Vagina (tissue), 2 donors: ENCODE results near the gene B3GNT4. TPM values are rescaled to one million over a fixed set of nuclear protein-coding genes. Genes with fewer than 3 reads are reported as not detected.

Experiments used
- DNase-seq, 2 donors: peaks; one replicate each; pipeline ENCODE4 v3.0.0-alpha.2; 2017; ENCODE audit errors: extremely low spot score in 2 of 2
- H3K27ac ChIP-seq: fragments of 200-600 bp; sonication (generic); one replicate; pipeline ENCODE4 v1.5.1; 2019
- H3K27me3 ChIP-seq: fragments of 200-600 bp; sonication (generic); one replicate; pipeline ENCODE4 v1.5.1; 2019
- H3K36me3 ChIP-seq, 2 donors: fragments of 200-600 bp; sonication (generic); one replicate each; pipeline ENCODE4 v1.5.1; 2017 to 2019
- H3K4me1 ChIP-seq: fragments of 200-600 bp; sonication (generic); one replicate; pipeline ENCODE4 v1.5.1; 2019
- H3K4me3 ChIP-seq, 2 donors: fragments of 200-600 bp; sonication (generic); 1 replicate in 1 of 2; 2 replicates in 1 of 2; pipeline ENCODE4 v1.5.1; 2016 to 2019
- H3K9me3 ChIP-seq: fragments of 200-600 bp; sonication (generic); one replicate; pipeline ENCODE4 v1.5.1; 2019
- POLR2A ChIP-seq, 2 donors: fragments of 450-650 bp; IDR thresholded peaks; one replicate each; pipeline ENCODE4 v1.6.1; 2017; ENCODE audit warnings: antibody characterized with exemption in 2 of 2, mild to moderate bottlenecking in 2 of 2, moderate library complexity in 2 of 2
- POLR2AphosphoS5 ChIP-seq, 2 donors: sonication (generic); formaldehyde crosslinking; IDR thresholded peaks; one replicate each; pipeline ENCODE4 v1.9.0; 2017; ENCODE audit warnings: antibody characterized with exemption in 2 of 2, mild to moderate bottlenecking in 2 of 2, low read depth in 1 of 2; ENCODE audit not compliant: insufficient read depth in 1 of 2
- intact Hi-C: fragments of 100-400 bp; cut with DNase I; formaldehyde crosslinking; loops from one replicate; pipeline ENCODE4 v1.15.1; 2023
- total RNA-seq: library from RNA; depleted of rRNA; stranded (reverse); fragments of >200 nt; gene quantifications from one replicate; pipeline ENCODE4 v1.2.3, GENCODE V29; 2016
- TF ChIP-seq, protein P1 (sequence below), 3 experiments: fragments of 450-650 bp in 2 of 3; fragments of 200-600 bp in 1 of 3; sonication (generic) in 1 of 3; IDR thresholded peaks; one replicate each; pipeline ENCODE4 v1.5.1; 2017 to 2019; ENCODE audit warnings: antibody characterized with exemption in 3 of 3, mild to moderate bottlenecking in 2 of 3, moderate library complexity in 2 of 3

The B3GNT4 gene
- total RNA-seq, 1 donor from 2014 or later = 2.9 TPM

GRCh38 chr12:122189626-122190475, 13.7 kb upstream of the B3GNT4 start:
- Histone ChIP-seq H3K4me3 (no peak overlapping the region), H3K27me3 (no peaks in the 10 kb centered on the region), H3K9me3 (no peaks in the 10 kb centered on the region), H3K36me3 (no peaks in the 10 kb centered on the region), H3K4me1 (no peaks in the 10 kb centered on the region), H3K27ac (no peak overlapping the region)
- no peak for DNase-seq
- TF ChIP-seq, protein P1, sequence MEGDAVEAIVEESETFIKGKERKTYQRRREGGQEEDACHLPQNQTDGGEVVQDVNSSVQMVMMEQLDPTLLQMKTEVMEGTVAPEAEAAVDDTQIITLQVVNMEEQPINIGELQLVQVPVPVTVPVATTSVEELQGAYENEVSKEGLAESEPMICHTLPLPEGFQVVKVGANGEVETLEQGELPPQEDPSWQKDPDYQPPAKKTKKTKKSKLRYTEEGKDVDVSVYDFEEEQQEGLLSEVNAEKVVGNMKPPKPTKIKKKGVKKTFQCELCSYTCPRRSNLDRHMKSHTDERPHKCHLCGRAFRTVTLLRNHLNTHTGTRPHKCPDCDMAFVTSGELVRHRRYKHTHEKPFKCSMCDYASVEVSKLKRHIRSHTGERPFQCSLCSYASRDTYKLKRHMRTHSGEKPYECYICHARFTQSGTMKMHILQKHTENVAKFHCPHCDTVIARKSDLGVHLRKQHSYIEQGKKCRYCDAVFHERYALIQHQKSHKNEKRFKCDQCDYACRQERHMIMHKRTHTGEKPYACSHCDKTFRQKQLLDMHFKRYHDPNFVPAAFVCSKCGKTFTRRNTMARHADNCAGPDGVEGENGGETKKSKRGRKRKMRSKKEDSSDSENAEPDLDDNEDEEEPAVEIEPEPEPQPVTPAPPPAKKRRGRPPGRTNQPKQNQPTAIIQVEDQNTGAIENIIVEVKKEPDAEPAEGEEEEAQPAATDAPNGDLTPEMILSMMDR (IDR thresholded peaks at IDR 0.05) = no peak
- no peak for TF ChIP-seq POLR2A (IDR thresholded peaks at IDR 0.05)
- intact Hi-C loops = no loop called here

GRCh38 chr12:122190842-122191668, 12.5 kb upstream of the B3GNT4 start:
- Histone ChIP-seq H3K27ac (no peak overlapping the region), H3K36me3 (no peaks in the 10 kb centered on the region), H3K9me3 (no peaks in the 10 kb centered on the region), H3K4me1 (no peaks in the 10 kb centered on the region), H3K27me3 (no peaks in the 10 kb centered on the region), H3K4me3 (no peak overlapping the region)
- TF ChIP-seq POLR2AphosphoS5 (IDR thresholded peaks at IDR 0.05; ENCODE audit: insufficient read depth in 1 of 2, low read depth in 1 of 2) (no peak), POLR2A (IDR thresholded peaks at IDR 0.05) (no peak)
- TF ChIP-seq, protein P1 (IDR thresholded peaks at IDR 0.05) = peak in 2 of 3 experiments; percentile 34
- intact Hi-C loops = no loop called here
- no peak for DNase-seq

GRCh38 chr12:122192441-122192840, 11.1 kb upstream of the B3GNT4 start:
- intact Hi-C loops = no loop called here
- H3K27ac ChIP-seq = no peak overlapping the region
- no peaks in the 10 kb centered on the region for H3K9me3 ChIP-seq
- H3K4me3 ChIP-seq = no peak overlapping the region
- H3K36me3 ChIP-seq = no peaks in the 10 kb centered on the region
- TF ChIP-seq POLR2A (IDR thresholded peaks at IDR 0.05) (no peak), POLR2AphosphoS5 (IDR thresholded peaks at IDR 0.05; ENCODE audit: insufficient read depth in 1 of 2, low read depth in 1 of 2) (no peak)
- TF ChIP-seq, protein P1 (IDR thresholded peaks at IDR 0.05) = no peak
- no peaks in the 10 kb centered on the region for H3K27me3 ChIP-seq
- H3K4me1 ChIP-seq = no peaks in the 10 kb centered on the region
- no peak for DNase-seq

DNA sequence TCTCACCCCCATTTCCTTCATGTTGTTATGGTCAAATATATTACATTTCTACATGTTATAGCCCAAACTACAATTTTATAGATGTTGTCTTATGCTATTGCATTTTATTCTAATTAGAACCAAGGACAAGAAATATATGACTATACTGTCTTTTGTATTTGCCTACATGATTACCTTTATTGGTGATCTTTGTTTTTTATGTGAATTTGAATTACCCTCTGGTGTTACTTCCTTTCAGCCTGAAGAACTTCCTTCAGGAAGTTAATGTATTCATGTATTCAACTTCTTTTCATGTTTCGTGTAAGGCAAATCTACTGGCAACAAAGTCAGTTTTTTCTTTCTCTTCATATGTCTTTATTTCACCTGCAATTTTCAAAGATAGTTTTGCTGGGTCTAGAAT, 8.7 kb upstream of the B3GNT4 start:
- H3K4me3 ChIP-seq = no peak overlapping the region
- H3K9me3 ChIP-seq = no peaks in the 10 kb centered on the region
- H3K27ac ChIP-seq = no peak overlapping the region
- H3K36me3 ChIP-seq = no peaks in the 10 kb centered on the region
- H3K4me1 ChIP-seq = no peaks in the 10 kb centered on the region
- TF ChIP-seq, protein P1 (IDR thresholded peaks at IDR 0.05) = no peak
- TF ChIP-seq POLR2A (IDR thresholded peaks at IDR 0.05) = no peak
- TF ChIP-seq POLR2AphosphoS5 (IDR thresholded peaks at IDR 0.05; ENCODE audit: insufficient read depth in 1 of 2, low read depth in 1 of 2) = no peak
- DNase-seq = no peak
- intact Hi-C loops = no loop called here
- H3K27me3 ChIP-seq = no peaks in the 10 kb centered on the region
